Measurements from ENCODE around the gene ZNF469. TPM values are rescaled to one million over a fixed set of nuclear protein-coding genes. Genes with fewer than 3 reads are reported as not detected.
A peak's percentile ranks its signal among the peaks of the same experiment; 100 is the strongest.

ZNF469 gene
- total RNA-seq, 4 donors from 2014 or later = 0.14 to 0.75 (median 0.54) TPM

DNA sequence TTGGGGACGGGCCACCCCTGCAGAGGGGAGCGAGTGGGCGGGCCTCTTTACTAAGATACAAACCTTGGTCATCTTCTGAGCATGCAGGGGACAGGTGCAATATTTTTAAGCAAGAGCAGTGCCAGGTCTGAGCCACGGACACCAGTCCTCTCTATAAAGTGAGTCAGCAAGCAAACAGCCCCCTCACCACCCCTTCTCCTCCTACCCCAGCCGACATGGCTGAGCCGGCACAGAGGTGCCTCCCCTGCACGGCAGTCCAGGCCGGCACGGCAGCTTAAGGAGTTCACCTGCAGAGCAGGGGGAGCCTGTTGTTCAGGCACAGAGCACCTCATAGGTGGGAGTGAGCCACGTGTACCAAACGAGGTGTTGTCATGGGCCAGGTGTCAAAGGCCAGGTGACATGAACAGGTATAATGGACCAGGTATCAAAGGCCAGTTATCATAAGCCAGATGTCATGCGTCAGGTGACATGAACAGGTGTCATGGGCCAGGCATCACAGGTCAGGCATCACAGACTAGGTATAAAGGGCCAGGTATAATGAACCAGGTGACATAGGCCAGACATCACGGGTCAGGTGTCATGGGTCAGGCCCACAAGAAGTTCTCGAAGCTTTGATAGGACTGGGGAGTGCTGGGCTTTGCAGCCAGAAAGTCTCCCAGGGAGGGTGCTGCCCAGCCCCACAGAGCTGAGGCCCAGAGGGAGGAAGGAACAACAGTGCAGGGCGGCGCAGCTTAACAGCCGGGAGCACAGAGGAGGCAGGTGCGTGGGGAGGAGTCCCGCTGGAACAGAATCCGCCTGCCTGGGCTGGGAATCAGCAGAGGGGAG is 42.6 kb upstream of the ZNF469 start:
- peak in 1 of 3 donors; percentile 34 for TF ChIP-seq POLR2AphosphoS5 (IDR thresholded peaks at IDR 0.05)
- no peak for TF ChIP-seq POLR2A (IDR thresholded peaks at IDR 0.05)
- TF ChIP-seq, protein P1, sequence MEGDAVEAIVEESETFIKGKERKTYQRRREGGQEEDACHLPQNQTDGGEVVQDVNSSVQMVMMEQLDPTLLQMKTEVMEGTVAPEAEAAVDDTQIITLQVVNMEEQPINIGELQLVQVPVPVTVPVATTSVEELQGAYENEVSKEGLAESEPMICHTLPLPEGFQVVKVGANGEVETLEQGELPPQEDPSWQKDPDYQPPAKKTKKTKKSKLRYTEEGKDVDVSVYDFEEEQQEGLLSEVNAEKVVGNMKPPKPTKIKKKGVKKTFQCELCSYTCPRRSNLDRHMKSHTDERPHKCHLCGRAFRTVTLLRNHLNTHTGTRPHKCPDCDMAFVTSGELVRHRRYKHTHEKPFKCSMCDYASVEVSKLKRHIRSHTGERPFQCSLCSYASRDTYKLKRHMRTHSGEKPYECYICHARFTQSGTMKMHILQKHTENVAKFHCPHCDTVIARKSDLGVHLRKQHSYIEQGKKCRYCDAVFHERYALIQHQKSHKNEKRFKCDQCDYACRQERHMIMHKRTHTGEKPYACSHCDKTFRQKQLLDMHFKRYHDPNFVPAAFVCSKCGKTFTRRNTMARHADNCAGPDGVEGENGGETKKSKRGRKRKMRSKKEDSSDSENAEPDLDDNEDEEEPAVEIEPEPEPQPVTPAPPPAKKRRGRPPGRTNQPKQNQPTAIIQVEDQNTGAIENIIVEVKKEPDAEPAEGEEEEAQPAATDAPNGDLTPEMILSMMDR (IDR thresholded peaks at IDR 0.05) = no peak
- no peak for TF ChIP-seq EP300 (IDR thresholded peaks at IDR 0.05; ENCODE audit: low read depth)
- intact Hi-C loops (cut with DNase I; ENCODE audit: low total_unique reads) = no loop called here
- 44 to 53% methylated on average over 5 to 17 of the region's 20 CpGs for WGBS, 2 donors (ENCODE audit: low coverage in 1 of 2)

GRCh38 chr16:88340755-88341150 is 42.0 kb upstream of the ZNF469 start:
- Histone ChIP-seq H3K27ac (no peak overlapping the region), H3K4me1 (no peaks in the 10 kb centered on the region), H3K9me3 (no peaks in the 10 kb centered on the region), H3K36me3 (no peaks in the 10 kb centered on the region), H3K27me3 (no peaks in the 10 kb centered on the region), H3K4me3 (no peak overlapping the region)
- TF ChIP-seq POLR2A (IDR thresholded peaks at IDR 0.05) (no peak), POLR2AphosphoS5 (IDR thresholded peaks at IDR 0.05) (no peak), EP300 (IDR thresholded peaks at IDR 0.05; ENCODE audit: low read depth) (no peak)
- TF ChIP-seq, protein P1 (IDR thresholded peaks at IDR 0.05) = no peak
- in situ Hi-C loops (cut with MboI; ENCODE audit: low pct_ligation_motif_present in 1 of 4, low pct_unique_long_range_greater_than_20kb in 1 of 4, low sequenced_read_pairs in 3 of 4) = no loop called here
- DNase-seq = no peak
- intact Hi-C loops (cut with DNase I; ENCODE audit: low total_unique reads) = no loop called here
- WGBS, 2 donors (ENCODE audit: low coverage in 1 of 2) = 74 to 76% methylated on average over 3 to 8 of the region's 11 CpGs

More for the DNA sequence above, 42.6 kb upstream of the ZNF469 start:
- in situ Hi-C loops (cut with MboI; ENCODE audit: low pct_ligation_motif_present in 1 of 4, low pct_unique_long_range_greater_than_20kb in 1 of 4, low sequenced_read_pairs in 3 of 4) = no loop called here
- H3K4me1 ChIP-seq = no peaks in the 10 kb centered on the region
- H3K27me3 ChIP-seq = no peaks in the 10 kb centered on the region
- H3K9me3 ChIP-seq = no peaks in the 10 kb centered on the region
- H3K36me3 ChIP-seq = no peaks in the 10 kb centered on the region
- H3K27ac ChIP-seq = no peak overlapping the region
- DNase-seq = peak; percentile 14
- H3K4me3 ChIP-seq = no peak overlapping the region

DNA sequence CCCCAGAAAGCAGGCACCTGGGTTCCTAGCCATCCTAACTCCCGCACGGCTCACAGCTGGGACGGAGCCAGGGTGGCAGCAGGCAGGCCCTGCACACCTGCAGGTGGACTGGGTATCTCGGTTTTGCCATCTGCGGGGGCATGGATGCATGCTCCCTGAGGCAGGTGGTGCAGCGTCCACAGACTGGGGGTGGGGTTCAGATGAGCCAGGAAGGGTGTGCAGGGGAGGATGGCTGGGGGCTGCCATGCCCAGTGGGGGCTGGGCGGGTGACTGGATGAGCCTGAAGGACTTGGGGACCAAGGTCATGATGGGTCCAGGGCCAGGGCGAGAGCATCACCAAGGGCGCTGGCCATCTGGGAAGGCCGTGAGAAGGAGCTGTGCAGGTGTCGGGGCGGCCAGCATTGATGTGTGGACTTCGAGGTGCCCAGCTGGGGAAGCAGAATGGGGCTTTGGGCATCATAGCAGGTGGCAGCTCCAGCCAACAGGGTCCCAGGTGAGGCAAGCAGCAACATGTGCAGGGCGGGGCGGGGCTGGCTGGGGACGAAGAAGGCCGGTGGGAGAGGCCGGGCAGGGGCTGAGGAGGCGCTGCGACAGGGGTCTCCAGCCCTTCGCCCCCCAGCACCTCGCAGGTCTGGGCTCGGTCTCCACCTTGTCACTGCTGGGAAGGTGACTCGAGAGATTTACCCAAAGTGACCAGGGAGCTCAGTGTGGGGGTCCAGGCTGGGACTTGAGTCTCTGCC is 41.0 kb upstream of the ZNF469 start:
- no peaks in the 10 kb centered on the region for H3K27me3 ChIP-seq
- 90 to 92% methylated on average over 2 to 24 of the region's 24 CpGs for WGBS, 2 donors (ENCODE audit: low coverage in 1 of 2)
- H3K4me3 ChIP-seq = no peak overlapping the region
- H3K9me3 ChIP-seq = no peaks in the 10 kb centered on the region
- H3K36me3 ChIP-seq = no peaks in the 10 kb centered on the region
- H3K27ac ChIP-seq = no peak overlapping the region
- in situ Hi-C loops (cut with MboI; ENCODE audit: low pct_ligation_motif_present in 1 of 4, low pct_unique_long_range_greater_than_20kb in 1 of 4, low sequenced_read_pairs in 3 of 4) (no loop called here), intact Hi-C loops (cut with DNase I; ENCODE audit: low total_unique reads) (no loop called here)
- no peaks in the 10 kb centered on the region for H3K4me1 ChIP-seq
- TF ChIP-seq POLR2AphosphoS5 (IDR thresholded peaks at IDR 0.05) (no peak), POLR2A (IDR thresholded peaks at IDR 0.05) (no peak), EP300 (IDR thresholded peaks at IDR 0.05; ENCODE audit: low read depth) (no peak)
- TF ChIP-seq, protein P1 (IDR thresholded peaks at IDR 0.05) = no peak
- no peak for DNase-seq

GRCh38 chr16:88342491-88342890 is 40.3 kb upstream of the ZNF469 start:
- 83% methylated on average over 16 of the region's 16 CpGs; no CpG with 5 or more reads in 1 of the 2 donors for WGBS, 2 donors (ENCODE audit: low coverage in 1 of 2)
- TF ChIP-seq, protein P1 (IDR thresholded peaks at IDR 0.05) = no peak
- no peak for TF ChIP-seq EP300 (IDR thresholded peaks at IDR 0.05; ENCODE audit: low read depth)
- TF ChIP-seq POLR2AphosphoS5 (IDR thresholded peaks at IDR 0.05) = no peak
- no peak for TF ChIP-seq POLR2A (IDR thresholded peaks at IDR 0.05)
- Histone ChIP-seq H3K27ac (no peak overlapping the region), H3K36me3 (no peaks in the 10 kb centered on the region), H3K9me3 (no peaks in the 10 kb centered on the region), H3K4me3 (no peak overlapping the region), H3K4me1 (no peaks in the 10 kb centered on the region), H3K27me3 (no peaks in the 10 kb centered on the region)
- intact Hi-C loops (cut with DNase I; ENCODE audit: low total_unique reads) (no loop called here), in situ Hi-C loops (cut with MboI; ENCODE audit: low pct_ligation_motif_present in 1 of 4, low pct_unique_long_range_greater_than_20kb in 1 of 4, low sequenced_read_pairs in 3 of 4) (no loop called here)
- DNase-seq = no peak

Data from transverse colon (tissue), 4 donors.